Keratinocyte (primary cell): ENCODE measurements around the gene TMED7. TPM values are rescaled to one million over a fixed set of nuclear protein-coding genes. Genes with fewer than 3 reads are reported as not detected.

ENCODE experiments used
- DNase-seq: peaks from one replicate; pipeline ENCODE4 v3.0.0-alpha.2; 2011; ENCODE audit warnings: low read depth, missing footprints, low spot score
- FAIRE-seq: peaks from 2 replicates; lab custom pipeline; 2011; peaks lifted over from hg19 to GRCh38; lab: Jason Lieb, UNC
- H2AFZ ChIP-seq: 2 replicates; pipeline ENCODE4 v1.6.0; 2012; ENCODE audit warnings: low read length, control low read depth, inconsistent platforms; ENCODE audit not compliant: control insufficient read depth
- H3K27ac ChIP-seq: 2 replicates; pipeline ENCODE4 v1.5.1; 2011; ENCODE audit warnings: low read length; ENCODE audit not compliant: control insufficient read depth, insufficient read depth
- H3K27me3 ChIP-seq: 3 replicates; pipeline ENCODE4 v1.6.0; 2011; ENCODE audit warnings: low read length; ENCODE audit not compliant: control insufficient read depth, insufficient read depth; ENCODE audit errors: extremely low read depth
- H3K36me3 ChIP-seq, 2 experiments: 2 replicates in 1 of 2; 3 replicates in 1 of 2; pipeline ENCODE4 v1.5.1; 2011; ENCODE audit warnings: low read length in 2 of 2, mild to moderate bottlenecking in 1 of 2; ENCODE audit not compliant: control insufficient read depth in 2 of 2, insufficient read depth in 2 of 2; ENCODE audit errors: extremely low read depth in 1 of 2
- H3K4me1 ChIP-seq: 3 replicates; pipeline ENCODE4 v1.5.1; 2011; ENCODE audit warnings: low read length; ENCODE audit not compliant: control insufficient read depth, insufficient read depth; ENCODE audit errors: extremely low read depth
- H3K4me2 ChIP-seq: 3 replicates; pipeline ENCODE4 v1.6.0; 2011; ENCODE audit warnings: low read depth, low read length; ENCODE audit not compliant: control insufficient read depth, insufficient read depth; ENCODE audit errors: extremely low read depth
- H3K4me3 ChIP-seq, 3 experiments: fragments of 200-600 bp in 1 of 3; sonication (generic) in 1 of 3; 2 replicates in 2 of 3; 3 replicates in 1 of 3; pipeline ENCODE4 v1.5.1; 2011 to 2016; ENCODE audit warnings: low read length in 3 of 3, mild to moderate bottlenecking in 3 of 3, control low read depth in 2 of 3, inconsistent platforms in 1 of 3, low read depth in 1 of 3, mixed read lengths in 1 of 3, mixed run types in 1 of 3, moderate library complexity in 1 of 3; ENCODE audit not compliant: control insufficient read depth in 2 of 3, insufficient read depth in 2 of 3; ENCODE audit errors: extremely low read depth in 1 of 3
- H3K79me2 ChIP-seq: 2 replicates; pipeline ENCODE4 v1.6.0; 2012; ENCODE audit warnings: low read length; ENCODE audit not compliant: control insufficient read depth, insufficient read depth
- H3K9ac ChIP-seq: 3 replicates; pipeline ENCODE4 v1.6.0; 2011; ENCODE audit warnings: low read length; ENCODE audit not compliant: control insufficient read depth, insufficient read depth; ENCODE audit errors: extremely low read depth
- H3K9me1 ChIP-seq: 3 replicates; pipeline ENCODE4 v1.6.0; 2011; ENCODE audit warnings: low read length; ENCODE audit not compliant: control insufficient read depth, insufficient read depth; ENCODE audit errors: extremely low read depth
- H3K9me3 ChIP-seq: 2 replicates; pipeline ENCODE4 v1.5.1; 2012; ENCODE audit warnings: low read depth, low read length; ENCODE audit not compliant: control insufficient read depth
- H4K20me1 ChIP-seq: 3 replicates; pipeline ENCODE4 v1.6.0; 2011; ENCODE audit warnings: low read length; ENCODE audit not compliant: control insufficient read depth, insufficient read depth; ENCODE audit errors: extremely low read depth
- CTCF ChIP-seq, 3 experiments: IDR thresholded peaks in 1 of 3; conservative IDR thresholded peaks in 1 of 3; optimal IDR thresholded peaks in 1 of 3; 2 replicates in 2 of 3; 3 replicates in 1 of 3; pipeline versions ENCODE3 to v1.5.1; 2011; ENCODE audit warnings: low read length in 3 of 3, mild to moderate bottlenecking in 3 of 3, moderate library complexity in 2 of 3, control low read depth in 1 of 3, inconsistent platforms in 1 of 3; ENCODE audit not compliant: insufficient read depth in 2 of 3; ENCODE audit errors: extremely low read depth in 1 of 3
- EZH2 ChIP-seq: IDR thresholded peaks from one replicate; pipeline ENCODE4 v1.6.1; 2012; ENCODE audit warnings: inconsistent platforms, mild to moderate bottlenecking, low read length, moderate library complexity
- dilution Hi-C: fragments of 300-500 bp; cut with MboI; formaldehyde crosslinking; loops from one replicate; pipeline ENCODE4 v1.7.0; 2020; ENCODE audit warnings: low sequenced_read_pairs; ENCODE audit not compliant: extremely low pct_ligation_motif_present
- polyA plus RNA-seq, 5 experiments: library from polyadenylated mRNA; depleted of rRNA in 3 of 5; stranded (reverse) in 3 of 5; stranded (forward) in 1 of 5; unstranded in 1 of 5; fragments of >200 nt; gene quantifications; 1 replicate in 1 of 5; 2 replicates in 3 of 5; 3 replicates in 1 of 5; pipeline versions ENCODE4 v1.2.1 to v1.2.3, GENCODE V29; 2011 to 2012; ENCODE audit warnings: missing spikeins in 2 of 5, low read depth in 1 of 5, low replicate concordance in 1 of 5

TMED7 gene
- polyA plus RNA-seq, 1 donor (not counting 4 experiments of a cell fraction or from before 2014, with no cell fraction given): 77.9 TPM

GRCh38 chr5:115623658-115624057 is 2.2 kb downstream of the TMED7 start:
- Histone ChIP-seq H4K20me1 (peaks cover 8% of the 10 kb centered on the region), H3K9me1 (no peaks in the 10 kb centered on the region), H3K4me3 (peak overlapping the region; percentile 75 to 95 (median 79)), H3K9me3 (no peaks in the 10 kb centered on the region), H2AFZ (no peak overlapping the region), H3K79me2 (peaks cover 66% of the 10 kb centered on the region), H3K4me1 (peaks cover 9% of the 10 kb centered on the region), H3K27me3 (no peaks in the 10 kb centered on the region), H3K4me2 (peak overlapping the region; percentile 96), H3K9ac (peak overlapping the region; percentile 4), H3K36me3 (peaks cover 4 to 12% of the 10 kb centered on the region in 2 experiments), H3K27ac (no peak overlapping the region)
- FAIRE-seq (no peak), DNase-seq (no peak)
- no peak for TF ChIP-seq EZH2
- TF ChIP-seq CTCF (optimal IDR thresholded peaks at IDR 0.05 in 1 of 3, IDR thresholded peaks at IDR 0.05 in 1 of 3, conservative IDR thresholded peaks at IDR 0.05 in 1 of 3; ENCODE audit: extremely low read depth in 1 of 3, insufficient read depth in 2 of 3, low read length in 3 of 3): no peak
- dilution Hi-C loops: no loop called here

- Histone ChIP-seq H3K27ac (no peak overlapping the region), H3K4me3 (no peak overlapping the region), H3K9ac (no peak overlapping the region), H3K4me2 (no peak overlapping the region), H2AFZ (no peak overlapping the region), H3K9me3 (no peaks in the 10 kb centered on the region), H4K20me1 (peaks cover 8% of the 10 kb centered on the region), H3K79me2 (peaks cover 71% of the 10 kb centered on the region), H3K9me1 (no peaks in the 10 kb centered on the region), H3K27me3 (no peaks in the 10 kb centered on the region), H3K36me3 (peaks cover 6 to 21% of the 10 kb centered on the region in 2 experiments), H3K4me1 (peaks cover 9% of the 10 kb centered on the region)
- TF ChIP-seq EZH2: no peak
- no peak for TF ChIP-seq CTCF (optimal IDR thresholded peaks at IDR 0.05 in 1 of 3, IDR thresholded peaks at IDR 0.05 in 1 of 3, conservative IDR thresholded peaks at IDR 0.05 in 1 of 3; ENCODE audit: extremely low read depth in 1 of 3, insufficient read depth in 2 of 3, low read length in 3 of 3)
- dilution Hi-C loops: no loop called here
- DNase-seq: no peak
- no peak for FAIRE-seq
Observed at GRCh38 chr5:115621365-115621900, 4.4 kb downstream of the TMED7 start.
